ENCODE data around the gene CCDC141.

CCDC141 gene

GRCh38 chr2:178873912-178874311 is 176.0 kb downstream of the CCDC141 start:
- TF ChIP-seq, protein P1, sequence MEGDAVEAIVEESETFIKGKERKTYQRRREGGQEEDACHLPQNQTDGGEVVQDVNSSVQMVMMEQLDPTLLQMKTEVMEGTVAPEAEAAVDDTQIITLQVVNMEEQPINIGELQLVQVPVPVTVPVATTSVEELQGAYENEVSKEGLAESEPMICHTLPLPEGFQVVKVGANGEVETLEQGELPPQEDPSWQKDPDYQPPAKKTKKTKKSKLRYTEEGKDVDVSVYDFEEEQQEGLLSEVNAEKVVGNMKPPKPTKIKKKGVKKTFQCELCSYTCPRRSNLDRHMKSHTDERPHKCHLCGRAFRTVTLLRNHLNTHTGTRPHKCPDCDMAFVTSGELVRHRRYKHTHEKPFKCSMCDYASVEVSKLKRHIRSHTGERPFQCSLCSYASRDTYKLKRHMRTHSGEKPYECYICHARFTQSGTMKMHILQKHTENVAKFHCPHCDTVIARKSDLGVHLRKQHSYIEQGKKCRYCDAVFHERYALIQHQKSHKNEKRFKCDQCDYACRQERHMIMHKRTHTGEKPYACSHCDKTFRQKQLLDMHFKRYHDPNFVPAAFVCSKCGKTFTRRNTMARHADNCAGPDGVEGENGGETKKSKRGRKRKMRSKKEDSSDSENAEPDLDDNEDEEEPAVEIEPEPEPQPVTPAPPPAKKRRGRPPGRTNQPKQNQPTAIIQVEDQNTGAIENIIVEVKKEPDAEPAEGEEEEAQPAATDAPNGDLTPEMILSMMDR (IDR thresholded peaks at IDR 0.05), result no peak

GRCh38 chr2:178871536-178871935 is 178.4 kb downstream of the CCDC141 start:
- Histone ChIP-seq H3K4me3 (ENCODE audit: low read depth in 1 of 2, low read length in 1 of 2) (no peak overlapping the region), H3K27me3 (no peaks in the 10 kb centered on the region), H3K4me1 (ENCODE audit: control insufficient read depth in 1 of 2, insufficient read depth in 1 of 2, low read depth in 1 of 2, low read length in 1 of 2) (no peaks in the 10 kb centered on the region), H3K27ac (no peak overlapping the region), H3K9me3 (no peaks in the 10 kb centered on the region), H3K36me3 (no peaks in the 10 kb centered on the region)
- TF ChIP-seq, protein P1 (IDR thresholded peaks at IDR 0.05), result no peak

More at GRCh38 chr2:178873912-178874311, 176.0 kb downstream of the CCDC141 start:
- Histone ChIP-seq H3K9me3 (no peaks in the 10 kb centered on the region), H3K4me1 (ENCODE audit: control insufficient read depth in 1 of 2, insufficient read depth in 1 of 2, low read depth in 1 of 2, low read length in 1 of 2) (no peaks in the 10 kb centered on the region), H3K27ac (no peak overlapping the region), H3K36me3 (no peaks in the 10 kb centered on the region), H3K4me3 (ENCODE audit: low read depth in 1 of 2, low read length in 1 of 2) (no peak overlapping the region), H3K27me3 (no peaks in the 10 kb centered on the region)

GRCh38 chr2:178870703-178871102 is 179.2 kb downstream of the CCDC141 start:
- Histone ChIP-seq H3K9me3 (no peaks in the 10 kb centered on the region), H3K4me3 (ENCODE audit: low read depth in 1 of 2, low read length in 1 of 2) (no peak overlapping the region), H3K36me3 (no peaks in the 10 kb centered on the region), H3K4me1 (ENCODE audit: control insufficient read depth in 1 of 2, insufficient read depth in 1 of 2, low read depth in 1 of 2, low read length in 1 of 2) (no peaks in the 10 kb centered on the region), H3K27ac (no peak overlapping the region), H3K27me3 (no peaks in the 10 kb centered on the region)
- TF ChIP-seq, protein P1 (IDR thresholded peaks at IDR 0.05), result no peak

- Histone ChIP-seq H3K9me3 (no peaks in the 10 kb centered on the region), H3K27ac (no peak overlapping the region), H3K27me3 (no peaks in the 10 kb centered on the region), H3K4me3 (ENCODE audit: low read depth in 1 of 2, low read length in 1 of 2) (no peak overlapping the region), H3K4me1 (ENCODE audit: control insufficient read depth in 1 of 2, insufficient read depth in 1 of 2, low read depth in 1 of 2, low read length in 1 of 2) (no peaks in the 10 kb centered on the region), H3K36me3 (no peaks in the 10 kb centered on the region)
- TF ChIP-seq, protein P1 (IDR thresholded peaks at IDR 0.05), result no peak
Observed at GRCh38 chr2:178865999-178866398, 183.9 kb downstream of the CCDC141 start.

- no peaks in the 10 kb centered on the region for H3K9me3 ChIP-seq
- no peak overlapping the region for H3K27ac ChIP-seq
- no peaks in the 10 kb centered on the region for H3K4me1 ChIP-seq (ENCODE audit: control insufficient read depth in 1 of 2, insufficient read depth in 1 of 2, low read depth in 1 of 2, low read length in 1 of 2)
- no peak overlapping the region for H3K4me3 ChIP-seq (ENCODE audit: low read depth in 1 of 2, low read length in 1 of 2)
- no peaks in the 10 kb centered on the region for H3K36me3 ChIP-seq
- TF ChIP-seq, protein P1 (IDR thresholded peaks at IDR 0.05), result no peak
- H3K27me3 ChIP-seq, result no peaks in the 10 kb centered on the region
Observed at GRCh38 chr2:178865146-178865936, 184.6 kb downstream of the CCDC141 start.
